Calu3 (cell line): ENCODE measurements around the gene PDS5A. TPM values are rescaled to one million over a fixed set of nuclear protein-coding genes. Genes with fewer than 3 reads are reported as not detected.

Experiments
- BruUV-seq: library from RNA; stranded (reverse); fragments of 400-500 nt; replicated peaks from 2 replicates; lab custom pipeline; 2021; lab: Mats Ljungman, UMichigan
- CTCF ChIA-PET: fragments of 300-600 bp; sonication (Branson Sonifier 250); formaldehyde crosslinking; loops from one replicate; lab custom pipeline; 2022; ENCODE audit warnings: antibody characterized with exemption; lab: Charles Lee
- DNase-seq: peaks from one replicate; pipeline ENCODE4 v3.0.0; 2022
- H3K27ac Mint-ChIP-seq: one replicate; pipeline ENCODE4 v1.8.0; 2022; ENCODE audit warnings: mixed read lengths; ENCODE audit not compliant: unreplicated experiment
- H3K27me3 Mint-ChIP-seq: one replicate; pipeline ENCODE4 v1.8.0; 2022; ENCODE audit warnings: mixed read lengths; ENCODE audit not compliant: unreplicated experiment
- H3K36me3 Mint-ChIP-seq: one replicate; pipeline ENCODE4 v1.8.0; 2022; ENCODE audit warnings: mild to moderate bottlenecking, moderate library complexity, mixed read lengths; ENCODE audit not compliant: insufficient read depth, unreplicated experiment
- H3K4me1 Mint-ChIP-seq: one replicate; pipeline ENCODE4 v1.8.0; 2022; ENCODE audit warnings: mild to moderate bottlenecking, low read depth, mixed read lengths; ENCODE audit not compliant: unreplicated experiment
- H3K4me3 Mint-ChIP-seq: one replicate; pipeline ENCODE4 v1.8.0; 2022; ENCODE audit warnings: mild to moderate bottlenecking, low read depth, moderate library complexity, mixed read lengths; ENCODE audit not compliant: unreplicated experiment
- H3K9me3 Mint-ChIP-seq: one replicate; pipeline ENCODE4 v1.8.0; 2022; ENCODE audit warnings: low read depth, mixed read lengths; ENCODE audit not compliant: unreplicated experiment
- CTCF ChIP-seq: fragments of 200-600 bp; IDR thresholded peaks from one replicate; pipeline ENCODE4 v1.8.0; 2022; ENCODE audit warnings: antibody characterized with exemption; ENCODE audit not compliant: unreplicated experiment
- intact Hi-C: fragments of 100-400 bp; cut with micrococcal nuclease; formaldehyde crosslinking; loops from one replicate; pipeline ENCODE4 v1.10.0; 2022; ENCODE audit not compliant: unreplicated experiment
- total RNA-seq: library from RNA; stranded (reverse); gene quantifications from 2 replicates; pipeline ENCODE4 v1.2.3, GENCODE V29; 2022

The PDS5A gene
- total RNA-seq, 1 experiment from 2014 or later: 49.1 TPM

- CTCF ChIA-PET: no interaction called here
- no peak overlapping the region for H3K27ac Mint-ChIP-seq
- H3K9me3 Mint-ChIP-seq: no peaks in the 10 kb centered on the region
- H3K36me3 Mint-ChIP-seq: no peaks in the 10 kb centered on the region
- H3K4me1 Mint-ChIP-seq: peaks cover 14% of the 10 kb centered on the region
- no peaks in the 10 kb centered on the region for H3K27me3 Mint-ChIP-seq
- intact Hi-C loops: no loop called here
- TF ChIP-seq CTCF: no peak
- no peak for DNase-seq
- no peak overlapping the region for H3K4me3 Mint-ChIP-seq
- BruUV-seq: no TSS peak
These were observed 46.2 kb downstream of the PDS5A start for GRCh38 chr4:39931441-39931901.

- intact Hi-C loops: no loop called here
- H3K4me1 Mint-ChIP-seq: no peaks in the 10 kb centered on the region
- H3K27me3 Mint-ChIP-seq: no peaks in the 10 kb centered on the region
- no peak overlapping the region for H3K27ac Mint-ChIP-seq
- H3K9me3 Mint-ChIP-seq: no peaks in the 10 kb centered on the region
- no TSS peak for BruUV-seq
- CTCF ChIA-PET: no interaction called here
- TF ChIP-seq CTCF: no peak
- peaks cover 3% of the 10 kb centered on the region for H3K36me3 Mint-ChIP-seq
- DNase-seq: no peak
- H3K4me3 Mint-ChIP-seq: no peak overlapping the region
These were observed 49.2 kb downstream of the PDS5A start for GRCh38 chr4:39928538-39928937.

GRCh38 chr4:39924014-39924413, 53.7 kb downstream of the PDS5A start:
- Mint-ChIP-seq H3K4me1 (no peaks in the 10 kb centered on the region), H3K9me3 (no peaks in the 10 kb centered on the region), H3K27ac (no peak overlapping the region), H3K4me3 (no peak overlapping the region), H3K36me3 (peaks cover 6% of the 10 kb centered on the region), H3K27me3 (no peaks in the 10 kb centered on the region)
- intact Hi-C loops: no loop called here
- no peak for TF ChIP-seq CTCF
- CTCF ChIA-PET: no interaction called here
- DNase-seq: no peak
- no TSS peak for BruUV-seq

- no peak for DNase-seq
- Mint-ChIP-seq H3K9me3 (no peaks in the 10 kb centered on the region), H3K4me1 (no peaks in the 10 kb centered on the region), H3K4me3 (no peak overlapping the region), H3K27me3 (no peaks in the 10 kb centered on the region), H3K27ac (no peak overlapping the region), H3K36me3 (peaks cover 6% of the 10 kb centered on the region)
- BruUV-seq: no TSS peak
- CTCF ChIA-PET: interaction anchor here (0.6 kb wide), 1 partner anchor 25 kb away, joined by 5 read pairs; no protein-coding TSS in a partner anchor
- no peak for TF ChIP-seq CTCF
- intact Hi-C loops: no loop called here
These were observed 55.3 kb downstream of the PDS5A start for GRCh38 chr4:39922399-39922798.
